ENCODE results near the gene VARS2. TPM values are rescaled to one million over a fixed set of nuclear protein-coding genes. Genes with fewer than 3 reads are reported as not detected.

VARS2 gene
- total and polyA plus RNA-seq, 2 experiments from 2014 or later = 21.6 to 36.9 TPM

DNA sequence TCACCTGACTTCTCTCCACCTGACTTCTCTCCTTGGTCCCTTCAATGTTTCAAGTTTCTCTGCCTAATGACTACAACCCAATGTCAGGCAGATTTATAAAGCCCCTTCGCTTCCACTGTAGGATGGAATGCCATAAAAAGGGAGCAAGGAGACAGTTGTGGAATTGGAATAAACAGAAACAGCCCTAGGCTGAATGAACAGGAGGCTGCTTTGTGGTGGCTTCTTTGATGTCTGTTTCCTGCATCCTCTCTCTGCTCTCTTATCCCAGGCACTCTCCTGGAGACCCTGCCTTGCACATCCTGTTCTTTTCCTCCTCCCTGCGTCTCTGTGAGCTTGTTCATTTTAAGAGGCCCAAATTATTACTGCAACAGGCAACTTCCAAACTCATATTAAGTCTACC is 43.7 kb downstream of the VARS2 start:
- TF ChIP-seq EZH2 (IDR thresholded peaks at IDR 0.05; ENCODE audit: borderline replicate concordance) (no peak), EZH2phosphoT487 (IDR thresholded peaks at IDR 0.05; ENCODE audit: low read depth, severe bottlenecking, unreplicated experiment) (no peak)
- TF ChIP-seq, protein P1, sequence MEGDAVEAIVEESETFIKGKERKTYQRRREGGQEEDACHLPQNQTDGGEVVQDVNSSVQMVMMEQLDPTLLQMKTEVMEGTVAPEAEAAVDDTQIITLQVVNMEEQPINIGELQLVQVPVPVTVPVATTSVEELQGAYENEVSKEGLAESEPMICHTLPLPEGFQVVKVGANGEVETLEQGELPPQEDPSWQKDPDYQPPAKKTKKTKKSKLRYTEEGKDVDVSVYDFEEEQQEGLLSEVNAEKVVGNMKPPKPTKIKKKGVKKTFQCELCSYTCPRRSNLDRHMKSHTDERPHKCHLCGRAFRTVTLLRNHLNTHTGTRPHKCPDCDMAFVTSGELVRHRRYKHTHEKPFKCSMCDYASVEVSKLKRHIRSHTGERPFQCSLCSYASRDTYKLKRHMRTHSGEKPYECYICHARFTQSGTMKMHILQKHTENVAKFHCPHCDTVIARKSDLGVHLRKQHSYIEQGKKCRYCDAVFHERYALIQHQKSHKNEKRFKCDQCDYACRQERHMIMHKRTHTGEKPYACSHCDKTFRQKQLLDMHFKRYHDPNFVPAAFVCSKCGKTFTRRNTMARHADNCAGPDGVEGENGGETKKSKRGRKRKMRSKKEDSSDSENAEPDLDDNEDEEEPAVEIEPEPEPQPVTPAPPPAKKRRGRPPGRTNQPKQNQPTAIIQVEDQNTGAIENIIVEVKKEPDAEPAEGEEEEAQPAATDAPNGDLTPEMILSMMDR (IDR thresholded peaks at IDR 0.05; ENCODE audit: poor library complexity) = no peak
- H3K4me2 ChIP-seq = no peak overlapping the region
- H3K79me2 ChIP-seq = no peaks in the 10 kb centered on the region
- 55% methylated on average over 2 of the region's 2 CpGs for WGBS (ENCODE audit: low lambda C conversion rate, missing lambda C conversion rate)
- no peaks in the 10 kb centered on the region for H3K9me3 ChIP-seq (ENCODE audit: low read depth)
- no peak for DNase-seq (ENCODE audit: low spot score)
- H3K27ac ChIP-seq = no peak overlapping the region
- no peak overlapping the region for H3K4me3 ChIP-seq
- no peaks in the 10 kb centered on the region for H4K20me1 ChIP-seq (ENCODE audit: insufficient read depth, poor library complexity, severe bottlenecking)
- H3K36me3 ChIP-seq (replicated peaks; ENCODE audit: insufficient read depth, low read depth) = no peaks in the 10 kb centered on the region
- peaks cover 37% of the 10 kb centered on the region for H3K27me3 ChIP-seq
- H3K4me1 ChIP-seq (ENCODE audit: insufficient read depth) = no peaks in the 10 kb centered on the region
- H2AFZ ChIP-seq = no peak overlapping the region
- no peaks in the 10 kb centered on the region for H3K9me2 ChIP-seq (replicated peaks; ENCODE audit: insufficient read depth)

DNA sequence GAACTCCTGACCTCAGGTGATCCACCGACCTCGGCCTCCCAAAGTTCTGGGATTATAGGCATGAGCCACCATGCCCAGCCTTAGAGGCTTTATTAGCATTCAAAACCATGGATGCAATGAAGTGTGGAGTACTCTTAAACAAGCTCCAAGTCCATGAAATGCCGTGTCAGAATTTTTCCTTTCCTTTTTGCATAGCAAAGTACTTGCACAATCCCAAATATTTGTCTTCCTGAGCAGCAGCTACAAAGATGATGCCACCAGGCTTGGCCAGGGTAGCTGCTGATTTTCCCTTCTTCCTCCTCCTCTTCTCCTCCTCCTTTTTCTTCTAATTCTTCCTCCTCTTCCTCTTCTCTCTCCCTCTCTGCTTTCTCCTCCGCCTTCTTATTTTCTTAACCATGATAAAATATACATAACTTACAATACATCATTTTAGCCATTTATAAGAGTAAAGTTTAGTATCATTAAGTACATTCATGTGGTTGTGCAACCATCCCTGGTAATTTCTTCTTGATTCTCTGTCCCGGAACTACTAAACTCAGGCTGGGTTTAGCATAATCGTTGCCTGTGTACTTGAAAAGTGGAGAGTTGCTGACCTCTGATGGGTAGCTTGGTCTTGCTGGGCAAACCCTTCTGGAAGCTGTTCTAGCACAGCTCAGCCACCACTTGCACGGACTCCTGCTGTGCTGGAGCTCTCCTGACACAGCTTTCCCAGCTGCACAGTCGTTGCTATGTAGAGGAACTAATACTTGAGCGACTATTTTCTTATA is 47.1 kb downstream of the VARS2 start:
- Histone ChIP-seq H3K4me3 (no peak overlapping the region), H3K4me2 (no peak overlapping the region), H3K27me3 (peaks cover 17% of the 10 kb centered on the region), H3K4me1 (ENCODE audit: insufficient read depth) (no peaks in the 10 kb centered on the region), H2AFZ (no peak overlapping the region), H3K9me2 (replicated peaks; ENCODE audit: insufficient read depth) (no peaks in the 10 kb centered on the region), H3K79me2 (no peaks in the 10 kb centered on the region), H3K9me3 (ENCODE audit: low read depth) (no peaks in the 10 kb centered on the region), H3K36me3 (replicated peaks; ENCODE audit: insufficient read depth, low read depth) (no peaks in the 10 kb centered on the region), H3K27ac (no peak overlapping the region), H4K20me1 (ENCODE audit: insufficient read depth, poor library complexity, severe bottlenecking) (no peaks in the 10 kb centered on the region)
- 85% methylated on average over 9 of the region's 9 CpGs for whole genome bisulfite sequencing (ENCODE audit: low lambda C conversion rate, missing lambda C conversion rate)
- no peak for DNase-seq (ENCODE audit: low spot score)
- TF ChIP-seq EZH2 (IDR thresholded peaks at IDR 0.05; ENCODE audit: borderline replicate concordance) = no peak
- no peak for TF ChIP-seq EZH2phosphoT487 (IDR thresholded peaks at IDR 0.05; ENCODE audit: low read depth, severe bottlenecking, unreplicated experiment)
- TF ChIP-seq, protein P1 (IDR thresholded peaks at IDR 0.05; ENCODE audit: poor library complexity) = no peak

DNA sequence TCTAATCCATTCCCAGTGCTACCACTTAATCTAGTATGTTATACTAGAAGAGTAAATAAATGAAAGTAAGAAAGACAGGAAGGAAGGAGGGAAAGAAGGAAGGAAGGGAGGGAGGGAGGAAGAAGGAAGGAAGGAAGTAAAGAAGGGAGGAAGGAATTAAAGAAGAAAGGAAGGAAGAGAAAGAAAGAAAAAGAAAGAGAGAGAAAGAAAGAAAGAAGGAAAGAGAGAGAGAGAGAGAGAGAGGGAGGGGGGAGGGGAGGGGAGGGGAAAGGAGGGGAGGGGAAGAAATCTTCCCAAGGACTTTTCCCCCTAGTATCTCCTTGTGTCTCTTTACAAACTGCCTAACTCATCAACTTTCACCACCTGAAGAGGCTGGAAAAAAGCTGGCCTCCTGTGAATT is 48.7 kb downstream of the VARS2 start:
- H3K9me3 ChIP-seq (ENCODE audit: low read depth) = no peaks in the 10 kb centered on the region
- TF ChIP-seq EZH2phosphoT487 (IDR thresholded peaks at IDR 0.05; ENCODE audit: low read depth, severe bottlenecking, unreplicated experiment) (no peak), EZH2 (IDR thresholded peaks at IDR 0.05; ENCODE audit: borderline replicate concordance) (no peak)
- TF ChIP-seq, protein P1 (IDR thresholded peaks at IDR 0.05; ENCODE audit: poor library complexity) = no peak
- no peak overlapping the region for H3K27ac ChIP-seq
- H3K4me2 ChIP-seq = no peak overlapping the region
- no peak for DNase-seq (ENCODE audit: low spot score)
- H3K36me3 ChIP-seq (replicated peaks; ENCODE audit: insufficient read depth, low read depth) = no peaks in the 10 kb centered on the region
- H3K4me1 ChIP-seq (ENCODE audit: insufficient read depth) = no peaks in the 10 kb centered on the region
- H3K9me2 ChIP-seq (replicated peaks; ENCODE audit: insufficient read depth) = no peaks in the 10 kb centered on the region
- H2AFZ ChIP-seq = no peak overlapping the region
- no peaks in the 10 kb centered on the region for H4K20me1 ChIP-seq (ENCODE audit: insufficient read depth, poor library complexity, severe bottlenecking)
- no peaks in the 10 kb centered on the region for H3K79me2 ChIP-seq
- H3K4me3 ChIP-seq = no peak overlapping the region
- H3K27me3 ChIP-seq = peaks cover 5% of the 10 kb centered on the region
